Measurements from ENCODE around the gene MYBPC2. TPM values are rescaled to one million over a fixed set of nuclear protein-coding genes. Genes with fewer than 3 reads are reported as not detected.

The MYBPC2 gene
- total and polyA plus RNA-seq, 2 donors (not counting 1 experiment from before 2014, with no cell fraction given): 1.1 to 1.7 TPM

- Histone ChIP-seq H3K4me1 (ENCODE audit: control insufficient read depth in 2 of 2, insufficient read depth in 2 of 2, low read length in 2 of 2) (no peaks in the 10 kb centered on the region), H3K27me3 (replicated peaks in 1 of 4; ENCODE audit: control extremely low read depth in 1 of 4, control insufficient read depth in 3 of 4, insufficient read depth in 4 of 4, low read length in 3 of 4) (no peaks in the 10 kb centered on the region), H3K79me2 (ENCODE audit: control insufficient read depth, insufficient read depth, low read length) (no peaks in the 10 kb centered on the region), H2AFZ (ENCODE audit: insufficient read depth, low read depth, low read length, poor library complexity, severe bottlenecking) (no peak overlapping the region), H4K20me1 (ENCODE audit: control insufficient read depth, insufficient read depth, low read length, poor library complexity, severe bottlenecking) (no peaks in the 10 kb centered on the region), H3K4me3 (ENCODE audit: control extremely low read depth in 1 of 5, extremely low read depth in 1 of 5, insufficient read depth in 1 of 5, low read depth in 2 of 5, low read length in 4 of 5) (no peak overlapping the region), H3K27ac (ENCODE audit: low read length in 2 of 2) (no peak overlapping the region), H3K4me2 (replicated peaks; ENCODE audit: low read depth, low read length, poor library complexity, severe bottlenecking) (no peak overlapping the region), H3K36me3 (replicated peaks in 1 of 2; ENCODE audit: control extremely low read depth in 1 of 2, control insufficient read depth in 1 of 2, extremely low read depth in 1 of 2, insufficient read depth in 2 of 2, low read length in 1 of 2) (no peaks in the 10 kb centered on the region), H3K9me3 (ENCODE audit: control extremely low read depth in 1 of 3, control insufficient read depth in 2 of 3, insufficient read depth in 1 of 3, low read length in 2 of 3) (peaks cover 0 to 3% (median 0%) of the 10 kb centered on the region in 3 donors), H3K9ac (ENCODE audit: low read length) (no peak overlapping the region)
- Mint-ChIP-seq H3K4me1 (no peaks in the 10 kb centered on the region), H3K4me3 (no peak overlapping the region), H3K27me3 (no peaks in the 10 kb centered on the region), H3K9me3 (ENCODE audit: insufficient read depth) (no peaks in the 10 kb centered on the region), H3K27ac (no peak overlapping the region)
- intact Hi-C loops (cut with micrococcal nuclease): no loop called here
- DNase-seq (no peak), ATAC-seq (ENCODE audit: low read depth) (no peak)
- ChIA-PET POLR2A (no interaction called here), CTCF (no interaction called here)
- WGBS (ENCODE audit: insufficient coverage): 92% methylated on average over 21 of the region's 25 CpGs
- no peak for TF ChIP-seq EZH2 (IDR thresholded peaks at IDR 0.05; ENCODE audit: borderline replicate concordance, insufficient read depth, low read depth, low read length, poor library complexity, severe bottlenecking)
- no peak for TF ChIP-seq CTCF (IDR thresholded peaks at IDR 0.05)
These were observed 69.1 kb downstream of the MYBPC2 start for GRCh38 chr19:50501568-50502475.

Measured in B cell (primary cell).